ENCODE measurements around the gene TM9SF4. TPM values are rescaled to one million over a fixed set of nuclear protein-coding genes. Genes with fewer than 3 reads are reported as not detected.

Gene TM9SF4
- polyA plus RNA-seq, 3 donors, result 49.7 to 78.5 (median 78.3) TPM

GRCh38 chr20:32062776-32063170 is 46.7 kb upstream of the TM9SF4 start:
- H3K4me1 Mint-ChIP-seq, result peaks cover 96% of the 10 kb centered on the region
- H3K4me2 ChIP-seq (replicated peaks; ENCODE audit: extremely low read depth, low read length, poor library complexity, severe bottlenecking), result peak overlapping the region; percentile 81

GRCh38 chr20:32063695-32064094 is 45.8 kb upstream of the TM9SF4 start:
- Mint-ChIP-seq H3K9me3 (peaks cover 0 to 2% (median 0%) of the 10 kb centered on the region in 7 donors), H3K36me3 (peaks cover 64 to 90% of the 10 kb centered on the region in 2 donors), H3K27me3 (ENCODE audit: low read depth in 3 of 3) (no peaks in the 10 kb centered on the region), H3K4me1 (peaks cover 90% of the 10 kb centered on the region), H3K27ac (peak overlapping the region; percentile 97 to 100 (median 99)), H3K4me3 (peak overlapping the region; percentile 76 to 94)
- Histone ChIP-seq H3K9ac (ENCODE audit: insufficient read depth, low read length, poor library complexity, severe bottlenecking) (peak overlapping the region; percentile 61), H3K4me2 (replicated peaks; ENCODE audit: extremely low read depth, low read length, poor library complexity, severe bottlenecking) (peak overlapping the region; percentile 81), H3K79me2 (ENCODE audit: insufficient read depth, low read length) (peaks cover 95% of the 10 kb centered on the region), H3K36me3 (replicated peaks in 1 of 2; ENCODE audit: control insufficient read depth in 1 of 2, insufficient read depth in 2 of 2, low read length in 2 of 2) (peaks cover 38 to 45% of the 10 kb centered on the region in 2 donors), H4K20me1 (ENCODE audit: insufficient read depth, low read length) (peaks cover 6% of the 10 kb centered on the region), H3K4me3 (replicated peaks in 1 of 3; ENCODE audit: low read depth in 2 of 3, low read length in 3 of 3) (peak overlapping the region; percentile 33 to 72 (median 34)), H2AFZ (ENCODE audit: insufficient read depth, low read depth, low read length, poor library complexity, severe bottlenecking) (no peak overlapping the region), H3K4me1 (ENCODE audit: control insufficient read depth in 1 of 2, insufficient read depth in 2 of 2, low read length in 2 of 2) (peaks cover 97 to 98% of the 10 kb centered on the region in 2 donors), H3K27me3 (ENCODE audit: control insufficient read depth in 2 of 2, insufficient read depth in 2 of 2, low read length in 2 of 2) (no peaks in the 10 kb centered on the region), H3K27ac (ENCODE audit: low read depth in 1 of 2, low read length in 2 of 2) (peak overlapping the region; percentile 91 to 94), H3K9me3 (replicated peaks in 1 of 2; ENCODE audit: control insufficient read depth in 1 of 2, insufficient read depth in 1 of 2, low read length in 2 of 2) (no peaks in the 10 kb centered on the region)
- intact Hi-C loops (cut with micrococcal nuclease), result loop anchor here (2.0 to 5.0 kb wide), 2 partner anchors 13 to 49 kb away; no protein-coding TSS in a partner anchor
- peak; percentile 74 to 82 (median 76) for DNase-seq
- 0% methylated on average over 1 of the region's 4 CpGs for WGBS (ENCODE audit: insufficient coverage)
- no peak for TF ChIP-seq CTCF (IDR thresholded peaks at IDR 0.05)

More at GRCh38 chr20:32062776-32063170, 46.7 kb upstream of the TM9SF4 start:
- Mint-ChIP-seq H3K27me3 (ENCODE audit: low read depth in 3 of 3) (no peaks in the 10 kb centered on the region), H3K4me3 (peak overlapping the region; percentile 76 to 94), H3K9me3 (peaks cover 0 to 2% (median 0%) of the 10 kb centered on the region in 7 donors), H3K36me3 (peaks cover 68 to 94% of the 10 kb centered on the region in 2 donors), H3K27ac (peak overlapping the region; percentile 97 to 100 (median 99))
- peak; percentile 95 to 97 (median 97) for DNase-seq
- H3K27me3 ChIP-seq (ENCODE audit: control insufficient read depth in 2 of 2, insufficient read depth in 2 of 2, low read length in 2 of 2), result no peaks in the 10 kb centered on the region
- H3K79me2 ChIP-seq (ENCODE audit: insufficient read depth, low read length), result peaks cover 97% of the 10 kb centered on the region
- H3K4me1 ChIP-seq (ENCODE audit: control insufficient read depth in 1 of 2, insufficient read depth in 2 of 2, low read length in 2 of 2), result peaks cover 98 to 100% of the 10 kb centered on the region in 2 donors
- peaks cover 6% of the 10 kb centered on the region for H4K20me1 ChIP-seq (ENCODE audit: insufficient read depth, low read length)
- H3K36me3 ChIP-seq (replicated peaks in 1 of 2; ENCODE audit: control insufficient read depth in 1 of 2, insufficient read depth in 2 of 2, low read length in 2 of 2), result peaks cover 43 to 54% of the 10 kb centered on the region in 2 donors
- intact Hi-C loops (cut with micrococcal nuclease), result loop anchor here in 1 of 2 donors (5.0 kb wide), 1 partner anchor 50 kb away; no protein-coding TSS in a partner anchor
- H3K9ac ChIP-seq (ENCODE audit: insufficient read depth, low read length, poor library complexity, severe bottlenecking), result peak overlapping the region; percentile 61
- no peaks in the 10 kb centered on the region for H3K9me3 ChIP-seq (replicated peaks in 1 of 2; ENCODE audit: control insufficient read depth in 1 of 2, insufficient read depth in 1 of 2, low read length in 2 of 2)
- H3K27ac ChIP-seq (ENCODE audit: low read depth in 1 of 2, low read length in 2 of 2), result peak overlapping the region; percentile 91 to 94
- TF ChIP-seq CTCF (IDR thresholded peaks at IDR 0.05), result no peak
- WGBS (ENCODE audit: insufficient coverage), result 0% methylated on average over 1 of the region's 4 CpGs
- H3K4me3 ChIP-seq (replicated peaks in 1 of 3; ENCODE audit: low read depth in 2 of 3, low read length in 3 of 3), result peak overlapping the region; percentile 33 to 72 (median 34)
- H2AFZ ChIP-seq (ENCODE audit: insufficient read depth, low read depth, low read length, poor library complexity, severe bottlenecking), result no peak overlapping the region
